ENCODE data around the gene PHF21B. TPM values are rescaled to one million over a fixed set of nuclear protein-coding genes. Genes with fewer than 3 reads are reported as not detected.

Gene PHF21B
- total RNA-seq, 1 donor from 2014 or later = 113 TPM

DNA sequence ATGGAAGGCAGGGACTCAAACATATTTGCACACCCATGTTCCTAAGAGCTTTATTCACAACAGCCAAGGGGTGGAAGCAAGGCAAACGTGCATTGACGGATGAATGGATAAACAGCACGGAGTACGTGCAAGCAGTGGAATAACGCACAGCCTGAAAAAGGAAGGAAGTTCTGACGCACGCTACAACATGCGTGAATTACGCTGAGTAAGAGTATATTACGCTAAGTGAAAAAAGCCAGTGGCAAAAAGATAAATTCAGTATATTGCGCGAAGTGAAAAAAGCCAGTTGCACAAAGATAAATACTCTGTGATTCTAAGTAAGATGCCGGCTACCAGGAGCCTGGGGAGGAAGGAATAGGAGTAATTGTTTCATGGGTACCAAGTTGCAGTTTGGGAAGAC, 19.5 kb downstream of the PHF21B start:
- H3K27me3 Mint-ChIP-seq (ENCODE audit: unreplicated experiment) = peaks cover 3% of the 10 kb centered on the region
- H3K9me3 Mint-ChIP-seq (ENCODE audit: unreplicated experiment) = no peaks in the 10 kb centered on the region
- no peak overlapping the region for H3K27ac Mint-ChIP-seq (ENCODE audit: unreplicated experiment)
- no peaks in the 10 kb centered on the region for H3K36me3 Mint-ChIP-seq (ENCODE audit: unreplicated experiment)
- no peak overlapping the region for H3K4me3 Mint-ChIP-seq (ENCODE audit: unreplicated experiment)
- H3K4me1 Mint-ChIP-seq (ENCODE audit: low read depth, unreplicated experiment) = peaks cover 7% of the 10 kb centered on the region
- no peak for TF ChIP-seq CTCF (IDR thresholded peaks at IDR 0.05; ENCODE audit: partially characterized antibody, unreplicated experiment)
- DNase-seq = no peak

GRCh38 chr22:44988671-44989070, 21.1 kb downstream of the PHF21B start:
- no peak for TF ChIP-seq CTCF (IDR thresholded peaks at IDR 0.05; ENCODE audit: partially characterized antibody, unreplicated experiment)
- H3K27ac Mint-ChIP-seq (ENCODE audit: unreplicated experiment) = no peak overlapping the region
- H3K36me3 Mint-ChIP-seq (ENCODE audit: unreplicated experiment) = no peaks in the 10 kb centered on the region
- no peak for DNase-seq
- peaks cover 1% of the 10 kb centered on the region for H3K9me3 Mint-ChIP-seq (ENCODE audit: unreplicated experiment)
- peaks cover 2% of the 10 kb centered on the region for H3K4me1 Mint-ChIP-seq (ENCODE audit: low read depth, unreplicated experiment)
- no peak overlapping the region for H3K4me3 Mint-ChIP-seq (ENCODE audit: unreplicated experiment)
- H3K27me3 Mint-ChIP-seq (ENCODE audit: unreplicated experiment) = peaks cover 2% of the 10 kb centered on the region

DNA sequence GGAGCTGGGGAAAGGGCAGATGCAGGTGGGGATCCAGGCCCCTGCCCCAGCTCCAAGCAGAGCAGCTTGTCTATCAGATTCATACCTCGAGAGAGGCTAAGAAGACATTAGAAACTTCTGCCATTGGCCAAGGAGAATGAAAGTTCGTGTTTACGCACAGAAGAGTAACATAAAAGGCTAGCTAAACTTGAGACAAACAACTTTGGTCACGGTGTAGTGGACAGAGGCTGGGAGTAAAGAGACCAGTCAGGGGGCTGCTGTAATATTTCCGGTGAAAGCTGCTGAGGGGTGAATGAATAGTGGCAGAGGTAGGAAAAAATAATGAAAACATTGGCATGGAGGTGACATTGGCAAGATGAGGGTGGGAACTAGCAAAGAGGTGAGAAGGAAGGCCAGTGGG, 22.9 kb downstream of the PHF21B start:
- Mint-ChIP-seq H3K4me1 (ENCODE audit: low read depth, unreplicated experiment) (peaks cover 11% of the 10 kb centered on the region), H3K9me3 (ENCODE audit: unreplicated experiment) (peaks cover 1% of the 10 kb centered on the region), H3K36me3 (ENCODE audit: unreplicated experiment) (no peaks in the 10 kb centered on the region), H3K27me3 (ENCODE audit: unreplicated experiment) (peaks cover 2% of the 10 kb centered on the region), H3K4me3 (ENCODE audit: unreplicated experiment) (no peak overlapping the region), H3K27ac (ENCODE audit: unreplicated experiment) (no peak overlapping the region)
- no peak for TF ChIP-seq CTCF (IDR thresholded peaks at IDR 0.05; ENCODE audit: partially characterized antibody, unreplicated experiment)
- no peak for DNase-seq

- Mint-ChIP-seq H3K4me3 (ENCODE audit: unreplicated experiment) (no peak overlapping the region), H3K27me3 (ENCODE audit: unreplicated experiment) (peaks cover 2% of the 10 kb centered on the region), H3K36me3 (ENCODE audit: unreplicated experiment) (no peaks in the 10 kb centered on the region), H3K27ac (ENCODE audit: unreplicated experiment) (no peak overlapping the region), H3K4me1 (ENCODE audit: low read depth, unreplicated experiment) (peaks cover 11% of the 10 kb centered on the region), H3K9me3 (ENCODE audit: unreplicated experiment) (peaks cover 3% of the 10 kb centered on the region)
- DNase-seq = no peak
- TF ChIP-seq CTCF (IDR thresholded peaks at IDR 0.05; ENCODE audit: partially characterized antibody, unreplicated experiment) = no peak
Measured at GRCh38 chr22:44985906-44986527, 23.8 kb downstream of the PHF21B start.

GRCh38 chr22:44983878-44984482, 25.8 kb downstream of the PHF21B start:
- Mint-ChIP-seq H3K4me3 (ENCODE audit: unreplicated experiment) (no peak overlapping the region), H3K36me3 (ENCODE audit: unreplicated experiment) (no peaks in the 10 kb centered on the region), H3K27ac (ENCODE audit: unreplicated experiment) (no peak overlapping the region), H3K4me1 (ENCODE audit: low read depth, unreplicated experiment) (peaks cover 17% of the 10 kb centered on the region), H3K9me3 (ENCODE audit: unreplicated experiment) (peaks cover 3% of the 10 kb centered on the region), H3K27me3 (ENCODE audit: unreplicated experiment) (peaks cover 4% of the 10 kb centered on the region)
- no peak for DNase-seq
- TF ChIP-seq CTCF (IDR thresholded peaks at IDR 0.05; ENCODE audit: partially characterized antibody, unreplicated experiment) = no peak

Data from glutamatergic neuron (in vitro differentiated cells).